ENCODE measurements around the gene GPR87.

GPR87 gene

GRCh38 chr3:151316267-151316991, at the start of gene GPR87:
TSS of gene GPR87 (minus strand) at chr3:151316820. CDS start at chr3:151300100, 16,720 bp downstream.
- peak; percentile 82 for DNase-seq

- DNase-seq: no peak
Measured at GRCh38 chr3:151362751-151363174, 46.1 kb upstream of the GPR87 start.

- DNase-seq: no peak
Measured at GRCh38 chr3:151357463-151357850, 40.8 kb upstream of the GPR87 start.

GRCh38 chr3:151356794-151357462, 40.3 kb upstream of the GPR87 start:
- DNase-seq: no peak

GRCh38 chr3:151351648-151352047, 35.0 kb upstream of the GPR87 start:
- no peak for DNase-seq

- no peak for DNase-seq
Measured at GRCh38 chr3:151351219-151351618, 34.6 kb upstream of the GPR87 start.

- no peak for DNase-seq
Measured at GRCh38 chr3:151350656-151351055, 34.0 kb upstream of the GPR87 start.

- no peak for DNase-seq
Measured at GRCh38 chr3:151347432-151347831, 30.8 kb upstream of the GPR87 start.

- no peak for DNase-seq
Measured at GRCh38 chr3:151346292-151346691, 29.7 kb upstream of the GPR87 start.

- DNase-seq: peak; percentile 32
Measured at GRCh38 chr3:151345859-151346258, 29.2 kb upstream of the GPR87 start.

GRCh38 chr3:151331696-151332095, 15.1 kb upstream of the GPR87 start:
- no peak for DNase-seq

- no peak for DNase-seq
Measured at GRCh38 chr3:151330899-151331298, 14.3 kb upstream of the GPR87 start.

GRCh38 chr3:151330379-151330778, 13.8 kb upstream of the GPR87 start:
- DNase-seq: no peak

- DNase-seq: no peak
Measured at GRCh38 chr3:151329363-151329762, 12.7 kb upstream of the GPR87 start, which contains the start of gene P2RY13. TSS of gene P2RY13 (minus strand) at chr3:151329549. CDS start at chr3:151329528, 21 bp downstream.

GRCh38 chr3:151328298-151328995, 11.8 kb upstream of the GPR87 start:
- no peak for DNase-seq

GRCh38 chr3:151327571-151328198, 11.1 kb upstream of the GPR87 start:
- no peak for DNase-seq

GRCh38 chr3:151322511-151322910, 5.9 kb upstream of the GPR87 start:
- no peak for DNase-seq

- no peak for DNase-seq
Measured at GRCh38 chr3:151321526-151321925, 4.9 kb upstream of the GPR87 start.

- DNase-seq: no peak
Measured at GRCh38 chr3:151320131-151320530, 3.5 kb upstream of the GPR87 start.

- no peak for DNase-seq
Measured at GRCh38 chr3:151319628-151320027, 3.0 kb upstream of the GPR87 start.

GRCh38 chr3:151318991-151319390, 2.4 kb upstream of the GPR87 start:
- no peak for DNase-seq

- peak; percentile 21 for DNase-seq
Measured at GRCh38 chr3:151318313-151318712, 1.7 kb upstream of the GPR87 start.

GRCh38 chr3:151315846-151316245, 774 bp downstream of the GPR87 start:
- no peak for DNase-seq
